HL-60 (cell line): ENCODE data around the gene NOTUM.

Source experiments
- DNase-seq, 2 experiments: peaks; one replicate each; pipeline ENCODE4 v3.0.0-alpha.2; 2010 to 2020; ENCODE audit warnings: low read depth in 1 of 2, low spot score in 1 of 2
- H3K27ac ChIP-seq: fragments of 250-450 bp; sonication (Bioruptor Pico); replicated peaks from 2 replicates; pipeline ENCODE4 v1.5.1; 2020; ENCODE audit warnings: mild to moderate bottlenecking, moderate library complexity
- H3K27me3 ChIP-seq: fragments of 250-450 bp; sonication (Bioruptor Pico); 2 replicates; pipeline ENCODE4 v1.5.1; 2021; ENCODE audit warnings: mild to moderate bottlenecking, moderate library complexity; ENCODE audit not compliant: insufficient read depth, poor library complexity, severe bottlenecking
- H3K4me3 ChIP-seq: replicated peaks from 2 replicates; pipeline ENCODE4 v1.5.1; 2011; ENCODE audit warnings: mild to moderate bottlenecking, control low read depth, low read length; ENCODE audit not compliant: insufficient read depth
- GABPA ChIP-seq: IDR thresholded peaks from 2 replicates; pipeline ENCODE4 v1.6.1; 2012; ENCODE audit warnings: low read depth
- POLR2AphosphoS5 ChIP-seq: IDR thresholded peaks from 2 replicates; pipeline ENCODE4 v1.6.1; 2012; ENCODE audit warnings: low read depth
- SPI1 ChIP-seq: IDR thresholded peaks from 2 replicates; pipeline ENCODE4 v1.6.1; 2012; ENCODE audit warnings: low read depth, mild to moderate bottlenecking, borderline replicate concordance
- TF ChIP-seq, protein P1 (sequence below): IDR thresholded peaks from one replicate; pipeline ENCODE4 v1.5.1; 2011; ENCODE audit warnings: low read length, control low read depth, inconsistent platforms; ENCODE audit not compliant: insufficient read depth
- TF ChIP-seq, protein P2 (sequence below): IDR thresholded peaks from 2 replicates; pipeline ENCODE4 v1.6.1; 2012; ENCODE audit warnings: low read depth; ENCODE audit not compliant: insufficient replicate concordance

The NOTUM gene

DNA sequence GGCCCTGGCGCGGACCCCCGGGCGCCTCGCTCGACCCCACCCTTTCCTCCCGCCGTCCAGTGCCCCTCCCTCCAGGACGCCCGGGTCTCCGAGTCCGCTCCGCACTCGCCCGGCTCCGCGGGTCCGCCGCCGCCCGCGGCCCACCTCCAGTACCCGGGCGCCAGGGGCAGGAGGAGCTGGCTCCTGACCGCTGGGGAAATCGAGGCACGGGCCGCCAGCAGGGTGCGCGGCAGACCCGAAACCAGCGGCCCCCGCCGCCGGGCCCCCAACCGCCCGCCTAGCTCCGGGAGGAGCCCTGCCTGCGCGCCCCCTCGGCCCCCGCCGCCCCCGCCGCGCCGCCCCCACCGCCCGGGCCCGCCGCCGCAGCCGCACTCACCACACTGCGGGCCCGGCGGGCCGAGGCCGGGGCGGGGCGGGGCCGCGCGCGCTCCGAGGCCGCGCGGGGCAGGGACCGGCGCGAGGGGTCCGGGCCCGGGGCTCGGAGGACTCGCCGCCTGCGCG, 33.8 kb downstream of the NOTUM start:
- no peak for DNase-seq
- TF ChIP-seq GABPA = no peak
- TF ChIP-seq, protein P1, sequence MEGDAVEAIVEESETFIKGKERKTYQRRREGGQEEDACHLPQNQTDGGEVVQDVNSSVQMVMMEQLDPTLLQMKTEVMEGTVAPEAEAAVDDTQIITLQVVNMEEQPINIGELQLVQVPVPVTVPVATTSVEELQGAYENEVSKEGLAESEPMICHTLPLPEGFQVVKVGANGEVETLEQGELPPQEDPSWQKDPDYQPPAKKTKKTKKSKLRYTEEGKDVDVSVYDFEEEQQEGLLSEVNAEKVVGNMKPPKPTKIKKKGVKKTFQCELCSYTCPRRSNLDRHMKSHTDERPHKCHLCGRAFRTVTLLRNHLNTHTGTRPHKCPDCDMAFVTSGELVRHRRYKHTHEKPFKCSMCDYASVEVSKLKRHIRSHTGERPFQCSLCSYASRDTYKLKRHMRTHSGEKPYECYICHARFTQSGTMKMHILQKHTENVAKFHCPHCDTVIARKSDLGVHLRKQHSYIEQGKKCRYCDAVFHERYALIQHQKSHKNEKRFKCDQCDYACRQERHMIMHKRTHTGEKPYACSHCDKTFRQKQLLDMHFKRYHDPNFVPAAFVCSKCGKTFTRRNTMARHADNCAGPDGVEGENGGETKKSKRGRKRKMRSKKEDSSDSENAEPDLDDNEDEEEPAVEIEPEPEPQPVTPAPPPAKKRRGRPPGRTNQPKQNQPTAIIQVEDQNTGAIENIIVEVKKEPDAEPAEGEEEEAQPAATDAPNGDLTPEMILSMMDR = no peak
- no peak for TF ChIP-seq POLR2AphosphoS5
- TF ChIP-seq, protein P2, sequence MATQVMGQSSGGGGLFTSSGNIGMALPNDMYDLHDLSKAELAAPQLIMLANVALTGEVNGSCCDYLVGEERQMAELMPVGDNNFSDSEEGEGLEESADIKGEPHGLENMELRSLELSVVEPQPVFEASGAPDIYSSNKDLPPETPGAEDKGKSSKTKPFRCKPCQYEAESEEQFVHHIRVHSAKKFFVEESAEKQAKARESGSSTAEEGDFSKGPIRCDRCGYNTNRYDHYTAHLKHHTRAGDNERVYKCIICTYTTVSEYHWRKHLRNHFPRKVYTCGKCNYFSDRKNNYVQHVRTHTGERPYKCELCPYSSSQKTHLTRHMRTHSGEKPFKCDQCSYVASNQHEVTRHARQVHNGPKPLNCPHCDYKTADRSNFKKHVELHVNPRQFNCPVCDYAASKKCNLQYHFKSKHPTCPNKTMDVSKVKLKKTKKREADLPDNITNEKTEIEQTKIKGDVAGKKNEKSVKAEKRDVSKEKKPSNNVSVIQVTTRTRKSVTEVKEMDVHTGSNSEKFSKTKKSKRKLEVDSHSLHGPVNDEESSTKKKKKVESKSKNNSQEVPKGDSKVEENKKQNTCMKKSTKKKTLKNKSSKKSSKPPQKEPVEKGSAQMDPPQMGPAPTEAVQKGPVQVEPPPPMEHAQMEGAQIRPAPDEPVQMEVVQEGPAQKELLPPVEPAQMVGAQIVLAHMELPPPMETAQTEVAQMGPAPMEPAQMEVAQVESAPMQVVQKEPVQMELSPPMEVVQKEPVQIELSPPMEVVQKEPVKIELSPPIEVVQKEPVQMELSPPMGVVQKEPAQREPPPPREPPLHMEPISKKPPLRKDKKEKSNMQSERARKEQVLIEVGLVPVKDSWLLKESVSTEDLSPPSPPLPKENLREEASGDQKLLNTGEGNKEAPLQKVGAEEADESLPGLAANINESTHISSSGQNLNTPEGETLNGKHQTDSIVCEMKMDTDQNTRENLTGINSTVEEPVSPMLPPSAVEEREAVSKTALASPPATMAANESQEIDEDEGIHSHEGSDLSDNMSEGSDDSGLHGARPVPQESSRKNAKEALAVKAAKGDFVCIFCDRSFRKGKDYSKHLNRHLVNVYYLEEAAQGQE = no peak
- no peak for TF ChIP-seq SPI1
- Histone ChIP-seq H3K27ac (peak overlapping the region; percentile 92), H3K27me3 (no peaks in the 10 kb centered on the region), H3K4me3 (peak overlapping the region; percentile 76)

- no peaks in the 10 kb centered on the region for H3K27me3 ChIP-seq
- TF ChIP-seq POLR2AphosphoS5 (no peak), SPI1 (peak; percentile 87)
- peak; percentile 84 to 85 for DNase-seq
- peak overlapping the region; percentile 76 for H3K4me3 ChIP-seq
- H3K27ac ChIP-seq = peak overlapping the region; percentile 92
These were observed 34.4 kb downstream of the NOTUM start for GRCh38 chr17:81926451-81927151.

DNA sequence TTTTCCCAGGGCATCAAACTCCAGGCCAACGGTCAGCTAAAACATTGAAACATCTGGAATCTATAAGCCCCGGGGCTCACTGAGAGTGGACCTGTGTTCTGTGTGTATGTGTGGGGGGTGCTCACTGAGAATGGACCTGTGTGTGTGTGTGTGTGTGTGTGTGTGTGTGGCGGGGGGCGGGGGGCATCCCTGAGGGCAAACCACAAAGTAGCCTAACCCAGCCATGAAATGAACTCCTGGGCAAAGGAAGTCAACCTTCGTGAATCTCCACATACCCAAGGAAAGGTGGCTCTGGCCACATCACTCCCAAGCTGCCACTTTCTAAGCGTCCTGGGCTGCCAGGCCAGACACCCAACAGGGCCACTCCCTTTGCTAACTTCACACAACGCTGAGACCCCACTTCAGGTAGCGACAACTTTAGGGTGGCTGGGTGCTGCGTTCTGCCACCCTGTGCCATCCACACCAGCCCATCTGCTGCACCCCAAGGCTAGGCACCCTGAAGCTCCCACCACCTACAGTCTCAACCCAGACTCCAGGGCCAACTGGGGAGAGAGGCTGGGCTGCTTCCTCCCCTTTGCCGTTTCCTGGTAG, 35.0 kb downstream of the NOTUM start:
- Histone ChIP-seq H3K27ac (peak overlapping the region; percentile 92), H3K4me3 (peak overlapping the region; percentile 76), H3K27me3 (no peaks in the 10 kb centered on the region)
- DNase-seq = no peak
- TF ChIP-seq, protein P2 = no peak
- TF ChIP-seq SPI1 = no peak
- TF ChIP-seq POLR2AphosphoS5 = no peak
- TF ChIP-seq, protein P1 = no peak
- no peak for TF ChIP-seq GABPA

DNA sequence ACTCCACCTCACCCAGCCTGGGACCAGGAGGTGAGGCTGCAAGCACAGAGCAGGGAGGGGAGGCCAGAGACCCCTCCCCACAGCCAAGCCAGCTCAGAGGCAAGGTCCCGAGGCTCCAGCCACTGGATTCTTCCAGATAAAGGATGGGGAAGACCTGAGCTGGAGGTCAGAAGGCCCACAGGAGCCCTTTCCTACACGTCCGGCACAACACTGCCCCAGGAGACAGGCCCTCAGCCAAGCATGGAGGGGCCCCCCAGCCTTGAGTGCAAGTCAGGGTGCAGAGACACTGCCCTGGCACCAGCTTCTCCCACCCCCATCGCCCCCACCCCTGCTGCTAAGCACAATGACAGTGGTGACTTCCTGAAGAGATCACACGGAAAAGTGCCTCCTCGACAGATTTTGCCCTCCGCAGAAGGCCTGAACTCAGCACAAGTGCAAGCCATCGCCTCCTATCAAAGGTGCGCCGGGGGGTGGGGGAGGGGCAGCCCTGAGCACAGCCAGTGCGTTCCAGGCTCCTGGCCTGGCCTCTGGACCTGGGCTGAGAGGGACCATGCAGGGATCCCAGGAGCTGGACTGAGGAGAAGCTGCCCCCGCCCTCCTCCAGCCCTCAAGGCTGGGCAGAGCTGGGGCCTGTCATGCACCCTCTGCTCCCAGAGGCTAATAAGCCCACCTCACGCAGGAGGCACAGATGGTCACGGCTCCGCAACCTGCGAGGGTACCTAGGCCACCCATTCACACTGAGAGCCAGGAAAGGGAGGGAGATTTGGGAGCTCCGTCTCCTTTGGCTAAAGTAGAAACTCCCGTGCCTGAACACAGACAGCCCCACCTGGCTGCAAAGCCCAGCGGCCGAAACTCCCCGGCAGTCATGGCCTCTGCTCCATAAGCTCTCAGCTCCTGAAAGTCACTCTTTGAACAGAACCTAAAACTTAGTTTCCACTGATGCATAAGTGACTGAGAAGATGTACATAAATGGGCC, 36.1 kb downstream of the NOTUM start:
- peak overlapping the region; percentile 92 for H3K27ac ChIP-seq

More for the DNA sequence above, 36.1 kb downstream of the NOTUM start:
- H3K4me3 ChIP-seq = peak overlapping the region; percentile 60
- no peak for TF ChIP-seq POLR2AphosphoS5
- TF ChIP-seq, protein P1 = no peak
- TF ChIP-seq GABPA = no peak
- DNase-seq = peak in 1 of 2 experiments; percentile 57
- H3K27me3 ChIP-seq = no peaks in the 10 kb centered on the region
